ENCODE results near the gene GUCY1A2. TPM values are rescaled to one million over a fixed set of nuclear protein-coding genes. Genes with fewer than 3 reads are reported as not detected.

Gene GUCY1A2
- total RNA-seq, 1 experiment from 2014 or later: not detected

DNA sequence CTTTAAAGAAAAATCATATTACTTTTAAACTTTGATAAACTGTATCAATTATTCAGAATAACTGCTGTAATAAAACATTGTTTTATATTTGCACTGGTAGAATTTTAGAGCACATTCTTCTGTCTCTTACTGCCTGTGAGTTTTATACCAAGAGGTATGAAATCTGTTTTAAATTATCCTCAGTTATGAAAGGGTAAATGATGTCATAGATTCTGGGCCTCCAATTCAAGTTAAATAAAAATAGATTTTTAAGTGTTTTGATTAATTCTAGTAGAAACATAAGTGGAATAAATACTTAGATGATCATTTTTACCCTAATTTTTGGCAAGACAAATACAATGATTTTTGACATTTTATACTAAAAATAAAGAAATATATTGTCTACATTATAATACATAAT, 93.0 kb downstream of the GUCY1A2 start:
- 0 out of 2 replicates have a peak, but pooled peaks cover 5% of the 10 kb centered on the region for H3K27me3 ChIP-seq (ENCODE audit: low read length)
- H3K36me3 ChIP-seq (ENCODE audit: low read depth, low read length): no peaks in the 10 kb centered on the region
- ChIA-PET CTCF (no interaction called here), POLR2A (ENCODE audit: unreplicated experiment) (no interaction called here)
- no peaks in the 10 kb centered on the region for H3F3A ChIP-seq (ENCODE audit: low read length, unreplicated experiment)
- H3K4me3 ChIP-seq (ENCODE audit: low read length): no peak overlapping the region
- H3K4me1 ChIP-seq (ENCODE audit: insufficient read depth, low read length): no peaks in the 10 kb centered on the region
- no peak overlapping the region for H3K27ac ChIP-seq (ENCODE audit: low read length)
- no peaks in the 10 kb centered on the region for H3K79me2 ChIP-seq (ENCODE audit: low read length)
- no peaks in the 10 kb centered on the region for H3K9me3 ChIP-seq (ENCODE audit: low read length)
- no peaks in the 10 kb centered on the region for H3K9me2 ChIP-seq (replicated peaks; ENCODE audit: low read length)
- H3K4me2 ChIP-seq (ENCODE audit: low read length): no peak overlapping the region
- H3K9ac ChIP-seq (ENCODE audit: low read length): no peak overlapping the region
- intact Hi-C loops (cut with micrococcal nuclease): no loop called here
- no TSS peak for BruUV-seq (replicated peaks)
- DNase-seq (no peak), ATAC-seq (no peak)
- no peak overlapping the region for H2AFZ ChIP-seq (ENCODE audit: low read length)
- TF ChIP-seq EZH2 (IDR thresholded peaks at IDR 0.05; ENCODE audit: low read length, unreplicated experiment) (no peak), EZH2phosphoT487 (IDR thresholded peaks at IDR 0.05; ENCODE audit: borderline replicate concordance, low read length) (no peak)
- TF ChIP-seq, protein P1, sequence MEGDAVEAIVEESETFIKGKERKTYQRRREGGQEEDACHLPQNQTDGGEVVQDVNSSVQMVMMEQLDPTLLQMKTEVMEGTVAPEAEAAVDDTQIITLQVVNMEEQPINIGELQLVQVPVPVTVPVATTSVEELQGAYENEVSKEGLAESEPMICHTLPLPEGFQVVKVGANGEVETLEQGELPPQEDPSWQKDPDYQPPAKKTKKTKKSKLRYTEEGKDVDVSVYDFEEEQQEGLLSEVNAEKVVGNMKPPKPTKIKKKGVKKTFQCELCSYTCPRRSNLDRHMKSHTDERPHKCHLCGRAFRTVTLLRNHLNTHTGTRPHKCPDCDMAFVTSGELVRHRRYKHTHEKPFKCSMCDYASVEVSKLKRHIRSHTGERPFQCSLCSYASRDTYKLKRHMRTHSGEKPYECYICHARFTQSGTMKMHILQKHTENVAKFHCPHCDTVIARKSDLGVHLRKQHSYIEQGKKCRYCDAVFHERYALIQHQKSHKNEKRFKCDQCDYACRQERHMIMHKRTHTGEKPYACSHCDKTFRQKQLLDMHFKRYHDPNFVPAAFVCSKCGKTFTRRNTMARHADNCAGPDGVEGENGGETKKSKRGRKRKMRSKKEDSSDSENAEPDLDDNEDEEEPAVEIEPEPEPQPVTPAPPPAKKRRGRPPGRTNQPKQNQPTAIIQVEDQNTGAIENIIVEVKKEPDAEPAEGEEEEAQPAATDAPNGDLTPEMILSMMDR (conservative IDR thresholded peaks at IDR 0.05; ENCODE audit: low read depth, low read length): no peak
- H4K20me1 ChIP-seq (ENCODE audit: low read length): no peaks in the 10 kb centered on the region

DNA sequence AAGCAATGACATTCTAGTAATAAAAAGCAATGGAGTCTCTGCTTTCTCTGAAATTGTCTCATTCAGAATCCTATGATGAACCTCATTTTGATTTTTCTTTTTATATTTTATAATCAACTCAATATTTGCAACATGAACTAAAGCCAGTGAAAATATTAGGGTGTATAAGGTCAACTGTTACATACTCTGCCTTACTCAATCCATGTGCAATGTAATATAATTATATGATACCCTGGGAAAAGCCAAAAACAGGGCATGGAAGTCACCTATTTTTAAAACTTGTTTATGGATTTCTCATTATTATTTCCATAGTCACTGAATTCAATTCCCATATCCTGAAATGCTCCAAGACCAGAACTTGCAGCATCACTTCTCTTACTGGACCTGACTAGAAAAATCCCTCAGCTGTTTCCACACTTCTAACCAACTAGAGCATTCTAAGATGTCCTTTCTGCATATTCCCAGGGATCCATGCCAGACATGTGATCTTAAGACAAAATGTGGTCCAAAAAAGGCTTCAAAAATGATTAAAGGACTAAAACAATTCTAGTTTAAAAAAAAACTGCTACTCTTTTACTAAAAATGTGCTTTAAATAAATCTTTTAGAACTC, 97.3 kb downstream of the GUCY1A2 start:
- H4K20me1 ChIP-seq (ENCODE audit: low read length): no peaks in the 10 kb centered on the region
- no TSS peak for BruUV-seq (replicated peaks)
- no peaks in the 10 kb centered on the region for H3K27me3 ChIP-seq (ENCODE audit: low read length)
- no peak overlapping the region for H3K27ac ChIP-seq (ENCODE audit: low read length)
- H3F3A ChIP-seq (ENCODE audit: low read length, unreplicated experiment): no peaks in the 10 kb centered on the region
- H3K9me2 ChIP-seq (replicated peaks; ENCODE audit: low read length): no peaks in the 10 kb centered on the region
- H3K9ac ChIP-seq (ENCODE audit: low read length): no peak overlapping the region
- H3K79me2 ChIP-seq (ENCODE audit: low read length): no peaks in the 10 kb centered on the region
- TF ChIP-seq EZH2 (IDR thresholded peaks at IDR 0.05; ENCODE audit: low read length, unreplicated experiment) (no peak), EZH2phosphoT487 (IDR thresholded peaks at IDR 0.05; ENCODE audit: borderline replicate concordance, low read length) (no peak)
- TF ChIP-seq, protein P1 (conservative IDR thresholded peaks at IDR 0.05; ENCODE audit: low read depth, low read length): no peak
- ChIA-PET POLR2A (ENCODE audit: unreplicated experiment) (interaction anchor here (0.7 kb wide), 1 partner anchor 1083 kb away, joined by 3 read pairs; no protein-coding TSS in a partner anchor), CTCF (no interaction called here)
- H3K9me3 ChIP-seq (ENCODE audit: low read length): no peaks in the 10 kb centered on the region
- H2AFZ ChIP-seq (ENCODE audit: low read length): no peak overlapping the region
- no peak overlapping the region for H3K4me2 ChIP-seq (ENCODE audit: low read length)
- no peaks in the 10 kb centered on the region for H3K4me1 ChIP-seq (ENCODE audit: insufficient read depth, low read length)
- no peak for DNase-seq
- no peak for ATAC-seq
- no peaks in the 10 kb centered on the region for H3K36me3 ChIP-seq (ENCODE audit: low read depth, low read length)
- H3K4me3 ChIP-seq (ENCODE audit: low read length): no peak overlapping the region
- intact Hi-C loops (cut with micrococcal nuclease): no loop called here

DNA sequence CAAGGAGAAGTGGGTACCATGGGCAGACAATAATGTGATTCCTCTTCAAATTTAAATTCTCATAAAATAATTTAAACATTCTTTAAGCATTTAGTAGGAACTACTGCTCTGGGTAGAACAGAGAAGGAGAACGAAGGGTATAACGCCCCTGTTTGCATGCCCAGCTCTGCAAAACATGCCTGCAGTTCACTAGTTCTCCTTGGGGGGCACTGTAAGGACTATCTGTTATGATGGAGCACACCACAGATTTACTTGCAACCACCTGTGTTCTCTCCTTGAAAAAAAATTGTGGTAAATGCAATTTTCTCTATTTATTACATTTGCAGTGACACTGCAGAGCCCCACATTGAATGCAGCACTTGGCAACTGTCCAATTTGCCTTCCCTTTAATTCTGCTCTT, 100.3 kb downstream of the GUCY1A2 start:
- H3K79me2 ChIP-seq (ENCODE audit: low read length): no peaks in the 10 kb centered on the region
- intact Hi-C loops (cut with micrococcal nuclease): no loop called here
- ChIA-PET POLR2A (ENCODE audit: unreplicated experiment) (no interaction called here), CTCF (interaction anchor here (0.6 kb wide), 2 partner anchors 52 to 97 kb away, joined by 3 to 4 read pairs; no protein-coding TSS in a partner anchor)
- no peaks in the 10 kb centered on the region for H4K20me1 ChIP-seq (ENCODE audit: low read length)
- H3K36me3 ChIP-seq (ENCODE audit: low read depth, low read length): no peaks in the 10 kb centered on the region
- DNase-seq (peak; percentile 65), ATAC-seq (no peak)
- no peak overlapping the region for H3K4me3 ChIP-seq (ENCODE audit: low read length)
- H3K4me1 ChIP-seq (ENCODE audit: insufficient read depth, low read length): no peaks in the 10 kb centered on the region
- no TSS peak for BruUV-seq (replicated peaks)
- no peaks in the 10 kb centered on the region for H3F3A ChIP-seq (ENCODE audit: low read length, unreplicated experiment)
- no peaks in the 10 kb centered on the region for H3K9me2 ChIP-seq (replicated peaks; ENCODE audit: low read length)
- no peaks in the 10 kb centered on the region for H3K9me3 ChIP-seq (ENCODE audit: low read length)
- H3K27me3 ChIP-seq (ENCODE audit: low read length): no peaks in the 10 kb centered on the region
- H3K9ac ChIP-seq (ENCODE audit: low read length): no peak overlapping the region
- no peak overlapping the region for H3K27ac ChIP-seq (ENCODE audit: low read length)
- TF ChIP-seq, protein P1 (conservative IDR thresholded peaks at IDR 0.05; ENCODE audit: low read depth, low read length): peak; percentile 71
- TF ChIP-seq EZH2 (IDR thresholded peaks at IDR 0.05; ENCODE audit: low read length, unreplicated experiment): no peak
- no peak overlapping the region for H2AFZ ChIP-seq (ENCODE audit: low read length)
- no peak overlapping the region for H3K4me2 ChIP-seq (ENCODE audit: low read length)
